ENCODE measurements around the gene RASGRP4.

RASGRP4 gene

DNA sequence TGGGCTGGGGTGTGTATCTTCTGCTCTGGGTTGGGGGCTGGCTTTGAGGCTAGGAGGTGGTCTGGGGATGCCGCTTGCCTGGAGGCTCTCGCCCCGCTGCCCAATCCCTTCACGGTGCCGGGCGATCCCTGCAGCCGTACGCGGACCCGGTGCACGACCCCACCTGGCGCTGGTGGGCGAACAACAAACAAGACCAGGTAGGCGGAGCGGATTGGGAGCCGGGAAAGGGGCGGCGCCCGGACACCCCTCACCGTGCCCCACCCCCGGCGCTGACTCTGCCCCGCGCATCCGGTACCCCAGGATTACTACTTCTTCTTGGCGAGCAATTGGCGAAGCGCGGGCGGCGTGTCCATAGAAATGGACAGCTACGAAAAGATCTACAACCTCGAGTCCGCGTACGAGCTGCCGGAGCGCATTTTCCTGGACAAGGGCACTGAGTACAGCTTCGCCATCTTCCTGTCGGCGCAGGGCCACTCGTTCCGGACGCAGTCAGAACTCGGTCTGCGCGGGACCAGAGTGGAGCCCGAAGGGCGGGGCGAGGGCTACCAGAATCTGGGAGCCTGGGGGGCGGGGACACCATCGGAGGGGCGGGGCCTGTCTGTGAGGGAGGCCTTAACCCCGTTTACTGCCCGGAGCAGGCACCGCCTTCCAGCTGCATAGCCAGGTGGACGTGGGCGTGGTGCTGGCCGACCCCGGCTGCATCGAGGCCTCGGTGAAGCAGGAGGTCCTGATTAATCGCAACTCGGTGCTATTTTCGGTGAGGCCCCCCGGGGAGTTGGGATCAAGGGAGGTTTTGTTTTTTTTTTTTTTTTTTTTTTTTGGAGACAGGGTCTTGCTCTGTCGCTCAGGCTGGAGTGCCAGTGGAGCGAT lies 63.7 kb downstream of the RASGRP4 start (continued):
- TF ChIP-seq ZNF248 (tag by site-specific recombination; IDR thresholded peaks at IDR 0.05) = no peak
- 0 out of 2 replicates have a peak, but pooled peaks have one; percentile 13 for TF ChIP-seq ZNF133 (tag by site-specific recombination; IDR thresholded peaks at IDR 0.05)
- no peak for TF ChIP-seq ZNF394 (tag by site-specific recombination; IDR thresholded peaks at IDR 0.05; ENCODE audit: borderline replicate concordance)
- TF ChIP-seq ZNF571 (tag by site-specific recombination; IDR thresholded peaks at IDR 0.05) = no peak
- TF ChIP-seq ZNF341 (tag by site-specific recombination; IDR thresholded peaks at IDR 0.05; ENCODE audit: low read depth) = peak; percentile 49
- TF ChIP-seq ZNF24 (tag by site-specific recombination; IDR thresholded peaks at IDR 0.05) = peak; percentile 75
- TF ChIP-seq SP2 (tag by site-specific recombination; IDR thresholded peaks at IDR 0.05) = peak; percentile 83
- TF ChIP-seq ZNF473 (tag by site-specific recombination; IDR thresholded peaks at IDR 0.05) = no peak
- TF ChIP-seq ZFP41 (tag by site-specific recombination; IDR thresholded peaks at IDR 0.05; ENCODE audit: borderline replicate concordance) = no peak
- no peak for TF ChIP-seq ZNF266 (tag by site-specific recombination; IDR thresholded peaks at IDR 0.05; ENCODE audit: low read depth)
- TF ChIP-seq, protein P1, sequence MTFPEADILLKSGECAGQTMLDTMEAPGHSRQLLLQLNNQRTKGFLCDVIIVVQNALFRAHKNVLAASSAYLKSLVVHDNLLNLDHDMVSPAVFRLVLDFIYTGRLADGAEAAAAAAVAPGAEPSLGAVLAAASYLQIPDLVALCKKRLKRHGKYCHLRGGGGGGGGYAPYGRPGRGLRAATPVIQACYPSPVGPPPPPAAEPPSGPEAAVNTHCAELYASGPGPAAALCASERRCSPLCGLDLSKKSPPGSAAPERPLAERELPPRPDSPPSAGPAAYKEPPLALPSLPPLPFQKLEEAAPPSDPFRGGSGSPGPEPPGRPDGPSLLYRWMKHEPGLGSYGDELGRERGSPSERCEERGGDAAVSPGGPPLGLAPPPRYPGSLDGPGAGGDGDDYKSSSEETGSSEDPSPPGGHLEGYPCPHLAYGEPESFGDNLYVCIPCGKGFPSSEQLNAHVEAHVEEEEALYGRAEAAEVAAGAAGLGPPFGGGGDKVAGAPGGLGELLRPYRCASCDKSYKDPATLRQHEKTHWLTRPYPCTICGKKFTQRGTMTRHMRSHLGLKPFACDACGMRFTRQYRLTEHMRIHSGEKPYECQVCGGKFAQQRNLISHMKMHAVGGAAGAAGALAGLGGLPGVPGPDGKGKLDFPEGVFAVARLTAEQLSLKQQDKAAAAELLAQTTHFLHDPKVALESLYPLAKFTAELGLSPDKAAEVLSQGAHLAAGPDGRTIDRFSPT (tag by site-specific recombination; IDR thresholded peaks at IDR 0.05) = peak; percentile 72
- no peak for TF ChIP-seq ZNF670 (tag by site-specific recombination; IDR thresholded peaks at IDR 0.05; ENCODE audit: low read depth)
- TF ChIP-seq ZNF146 (tag by site-specific recombination; IDR thresholded peaks at IDR 0.05) = no peak
- no peak for TF ChIP-seq ZNF416 (tag by site-specific recombination; IDR thresholded peaks at IDR 0.05)
- TF ChIP-seq, protein P2, sequence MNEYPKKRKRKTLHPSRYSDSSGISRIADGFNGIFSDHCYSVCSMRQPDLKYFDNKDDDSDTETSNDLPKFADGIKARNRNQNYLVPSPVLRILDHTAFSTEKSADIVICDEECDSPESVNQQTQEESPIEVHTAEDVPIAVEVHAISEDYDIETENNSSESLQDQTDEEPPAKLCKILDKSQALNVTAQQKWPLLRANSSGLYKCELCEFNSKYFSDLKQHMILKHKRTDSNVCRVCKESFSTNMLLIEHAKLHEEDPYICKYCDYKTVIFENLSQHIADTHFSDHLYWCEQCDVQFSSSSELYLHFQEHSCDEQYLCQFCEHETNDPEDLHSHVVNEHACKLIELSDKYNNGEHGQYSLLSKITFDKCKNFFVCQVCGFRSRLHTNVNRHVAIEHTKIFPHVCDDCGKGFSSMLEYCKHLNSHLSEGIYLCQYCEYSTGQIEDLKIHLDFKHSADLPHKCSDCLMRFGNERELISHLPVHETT (tag by site-specific recombination; IDR thresholded peaks at IDR 0.05) = no peak
- no peak for TF ChIP-seq ZNF274 (IDR thresholded peaks at IDR 0.05; ENCODE audit: low read length)
- no peak for TF ChIP-seq ZNF274 (tag by site-specific recombination; IDR thresholded peaks at IDR 0.05; ENCODE audit: borderline replicate concordance)
- TF ChIP-seq, protein P3, sequence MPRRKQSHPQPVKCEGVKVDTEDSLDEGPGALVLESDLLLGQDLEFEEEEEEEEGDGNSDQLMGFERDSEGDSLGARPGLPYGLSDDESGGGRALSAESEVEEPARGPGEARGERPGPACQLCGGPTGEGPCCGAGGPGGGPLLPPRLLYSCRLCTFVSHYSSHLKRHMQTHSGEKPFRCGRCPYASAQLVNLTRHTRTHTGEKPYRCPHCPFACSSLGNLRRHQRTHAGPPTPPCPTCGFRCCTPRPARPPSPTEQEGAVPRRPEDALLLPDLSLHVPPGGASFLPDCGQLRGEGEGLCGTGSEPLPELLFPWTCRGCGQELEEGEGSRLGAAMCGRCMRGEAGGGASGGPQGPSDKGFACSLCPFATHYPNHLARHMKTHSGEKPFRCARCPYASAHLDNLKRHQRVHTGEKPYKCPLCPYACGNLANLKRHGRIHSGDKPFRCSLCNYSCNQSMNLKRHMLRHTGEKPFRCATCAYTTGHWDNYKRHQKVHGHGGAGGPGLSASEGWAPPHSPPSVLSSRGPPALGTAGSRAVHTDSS (tag by site-specific recombination; IDR thresholded peaks at IDR 0.05) = no peak
- TF ChIP-seq ZNF132 (tag by site-specific recombination; IDR thresholded peaks at IDR 0.05; ENCODE audit: borderline replicate concordance) = no peak
- peak; percentile 95 for TF ChIP-seq EGR2 (tag by site-specific recombination; IDR thresholded peaks at IDR 0.05; ENCODE audit: low read depth)
- no peak for TF ChIP-seq ZNF529 (tag by site-specific recombination; IDR thresholded peaks at IDR 0.05; ENCODE audit: insufficient replicate concordance)
- TF ChIP-seq ZNF223 (tag by site-specific recombination; IDR thresholded peaks at IDR 0.05) = no peak
- 0 out of 2 replicates have a peak, but pooled peaks have one; percentile 14 for TF ChIP-seq ZNF624 (tag by site-specific recombination; IDR thresholded peaks at IDR 0.05)
- peak; percentile 25; the same call in 1 of the 2 replicates for TF ChIP-seq ZNF391 (tag by site-specific recombination; IDR thresholded peaks at IDR 0.05; ENCODE audit: borderline replicate concordance, low read depth)
- TF ChIP-seq, protein P4, sequence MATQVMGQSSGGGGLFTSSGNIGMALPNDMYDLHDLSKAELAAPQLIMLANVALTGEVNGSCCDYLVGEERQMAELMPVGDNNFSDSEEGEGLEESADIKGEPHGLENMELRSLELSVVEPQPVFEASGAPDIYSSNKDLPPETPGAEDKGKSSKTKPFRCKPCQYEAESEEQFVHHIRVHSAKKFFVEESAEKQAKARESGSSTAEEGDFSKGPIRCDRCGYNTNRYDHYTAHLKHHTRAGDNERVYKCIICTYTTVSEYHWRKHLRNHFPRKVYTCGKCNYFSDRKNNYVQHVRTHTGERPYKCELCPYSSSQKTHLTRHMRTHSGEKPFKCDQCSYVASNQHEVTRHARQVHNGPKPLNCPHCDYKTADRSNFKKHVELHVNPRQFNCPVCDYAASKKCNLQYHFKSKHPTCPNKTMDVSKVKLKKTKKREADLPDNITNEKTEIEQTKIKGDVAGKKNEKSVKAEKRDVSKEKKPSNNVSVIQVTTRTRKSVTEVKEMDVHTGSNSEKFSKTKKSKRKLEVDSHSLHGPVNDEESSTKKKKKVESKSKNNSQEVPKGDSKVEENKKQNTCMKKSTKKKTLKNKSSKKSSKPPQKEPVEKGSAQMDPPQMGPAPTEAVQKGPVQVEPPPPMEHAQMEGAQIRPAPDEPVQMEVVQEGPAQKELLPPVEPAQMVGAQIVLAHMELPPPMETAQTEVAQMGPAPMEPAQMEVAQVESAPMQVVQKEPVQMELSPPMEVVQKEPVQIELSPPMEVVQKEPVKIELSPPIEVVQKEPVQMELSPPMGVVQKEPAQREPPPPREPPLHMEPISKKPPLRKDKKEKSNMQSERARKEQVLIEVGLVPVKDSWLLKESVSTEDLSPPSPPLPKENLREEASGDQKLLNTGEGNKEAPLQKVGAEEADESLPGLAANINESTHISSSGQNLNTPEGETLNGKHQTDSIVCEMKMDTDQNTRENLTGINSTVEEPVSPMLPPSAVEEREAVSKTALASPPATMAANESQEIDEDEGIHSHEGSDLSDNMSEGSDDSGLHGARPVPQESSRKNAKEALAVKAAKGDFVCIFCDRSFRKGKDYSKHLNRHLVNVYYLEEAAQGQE (tag by site-specific recombination; IDR thresholded peaks at IDR 0.05) = no peak; the same call in none of the 2 replicates
- TF ChIP-seq, protein P5, sequence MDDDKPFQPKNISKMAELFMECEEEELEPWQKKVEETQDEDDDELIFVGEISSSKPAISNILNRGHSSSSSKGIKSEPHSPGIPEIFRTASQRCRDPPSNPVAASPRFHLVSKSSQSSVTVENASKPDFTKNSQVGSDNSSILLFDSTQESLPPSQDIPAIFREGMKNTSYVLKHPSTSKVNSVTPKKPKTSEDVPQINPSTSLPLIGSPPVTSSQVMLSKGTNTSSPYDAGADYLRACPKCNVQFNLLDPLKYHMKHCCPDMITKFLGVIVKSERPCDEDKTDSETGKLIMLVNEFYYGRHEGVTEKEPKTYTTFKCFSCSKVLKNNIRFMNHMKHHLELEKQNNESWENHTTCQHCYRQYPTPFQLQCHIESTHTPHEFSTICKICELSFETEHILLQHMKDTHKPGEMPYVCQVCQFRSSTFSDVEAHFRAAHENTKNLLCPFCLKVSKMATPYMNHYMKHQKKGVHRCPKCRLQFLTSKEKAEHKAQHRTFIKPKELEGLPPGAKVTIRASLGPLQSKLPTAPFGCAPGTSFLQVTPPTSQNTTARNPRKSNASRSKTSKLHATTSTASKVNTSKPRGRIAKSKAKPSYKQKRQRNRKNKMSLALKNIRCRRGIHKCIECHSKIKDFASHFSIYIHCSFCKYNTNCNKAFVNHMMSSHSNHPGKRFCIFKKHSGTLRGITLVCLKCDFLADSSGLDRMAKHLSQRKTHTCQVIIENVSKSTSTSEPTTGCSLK (tag by site-specific recombination; IDR thresholded peaks at IDR 0.05) = no peak
- no peak for TF ChIP-seq ZNF585B (tag by site-specific recombination; IDR thresholded peaks at IDR 0.05)
- no peak for TF ChIP-seq ZNF121 (tag by site-specific recombination; IDR thresholded peaks at IDR 0.05)
- TF ChIP-seq ZNF335 (tag by site-specific recombination; conservative IDR thresholded peaks at IDR 0.05) = peak; percentile 95
